Astrocyte of the hippocampus (primary cell): ENCODE results near the gene ATP6V1B1.

ENCODE experiments used
- DNase-seq: peaks from one replicate; pipeline ENCODE4 v3.0.0; 2011; ENCODE audit warnings: low read depth, low spot score

Gene ATP6V1B1

GRCh38 chr2:70901227-70902066 is 34.3 kb upstream of the ATP6V1B1 start:
- DNase-seq, result peak; percentile 72

- no peak for DNase-seq
These were observed 33.6 kb upstream of the ATP6V1B1 start for GRCh38 chr2:70902067-70902442.

GRCh38 chr2:70902579-70902978 is 33.1 kb upstream of the ATP6V1B1 start:
- no peak for DNase-seq

- no peak for DNase-seq
These were observed 32.5 kb upstream of the ATP6V1B1 start for GRCh38 chr2:70903171-70903570.

- no peak for DNase-seq
These were observed 31.9 kb upstream of the ATP6V1B1 start for GRCh38 chr2:70903641-70904340.

GRCh38 chr2:70904371-70905216 is 31.1 kb upstream of the ATP6V1B1 start:
- no peak for DNase-seq

- no peak for DNase-seq
These were observed 30.0 kb upstream of the ATP6V1B1 start for GRCh38 chr2:70905443-70906421.

GRCh38 chr2:70906439-70907005 is 29.2 kb upstream of the ATP6V1B1 start:
- no peak for DNase-seq

GRCh38 chr2:70907130-70908057 is 28.3 kb upstream of the ATP6V1B1 start:
- peak; percentile 35 for DNase-seq

- no peak for DNase-seq
These were observed 19.4 kb upstream of the ATP6V1B1 start for GRCh38 chr2:70916291-70916690.

GRCh38 chr2:70918016-70918415 is 17.7 kb upstream of the ATP6V1B1 start:
- no peak for DNase-seq

GRCh38 chr2:70919672-70920366 is 15.9 kb upstream of the ATP6V1B1 start:
- DNase-seq, result peak; percentile 89

GRCh38 chr2:70920367-70920715 is 15.4 kb upstream of the ATP6V1B1 start:
- DNase-seq, result no peak

GRCh38 chr2:70921031-70921430 is 14.7 kb upstream of the ATP6V1B1 start:
- DNase-seq, result no peak

GRCh38 chr2:70921839-70922234 is 13.9 kb upstream of the ATP6V1B1 start:
- no peak for DNase-seq

GRCh38 chr2:70922235-70923234 is 13.2 kb upstream of the ATP6V1B1 start:
- DNase-seq, result no peak

GRCh38 chr2:70923378-70924015 is 12.2 kb upstream of the ATP6V1B1 start:
- DNase-seq, result no peak
